NB4 (cell line): ENCODE results near the gene STARD13.

Source experiments
- MYC ChIP-seq: IDR thresholded peaks from 2 replicates; pipeline ENCODE4 v1.6.1; 2011; ENCODE audit warnings: low read depth, low read length
- POLR2A ChIP-seq: IDR thresholded peaks from 2 replicates; pipeline ENCODE4 v1.6.1; 2011; ENCODE audit warnings: mild to moderate bottlenecking; ENCODE audit not compliant: insufficient read length; ENCODE audit errors: extremely low read depth
- TF ChIP-seq, protein P1 (sequence below): IDR thresholded peaks from one replicate; pipeline ENCODE4 v1.5.1; 2012; ENCODE audit warnings: low read depth, low read length

DNA sequence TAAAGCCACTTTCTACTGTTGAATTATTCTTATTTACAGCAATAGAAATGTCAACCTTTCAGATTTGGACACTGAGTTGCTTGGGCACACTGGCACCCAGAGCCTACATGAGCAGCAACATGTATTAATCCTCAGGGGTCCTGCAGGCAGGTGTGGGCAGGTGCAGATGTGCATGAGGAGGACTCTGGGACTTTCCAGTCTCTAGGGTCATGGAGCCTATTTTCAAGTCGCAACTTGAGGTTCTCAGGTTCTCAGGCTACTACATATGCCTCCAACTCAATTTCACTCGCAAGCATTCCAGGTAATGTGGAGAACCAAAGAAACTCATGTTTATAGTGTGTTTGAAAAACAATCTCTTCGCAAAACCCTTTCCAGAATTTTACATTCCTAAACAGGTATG, 73.2 kb downstream of the STARD13 start:
- TF ChIP-seq, protein P1, sequence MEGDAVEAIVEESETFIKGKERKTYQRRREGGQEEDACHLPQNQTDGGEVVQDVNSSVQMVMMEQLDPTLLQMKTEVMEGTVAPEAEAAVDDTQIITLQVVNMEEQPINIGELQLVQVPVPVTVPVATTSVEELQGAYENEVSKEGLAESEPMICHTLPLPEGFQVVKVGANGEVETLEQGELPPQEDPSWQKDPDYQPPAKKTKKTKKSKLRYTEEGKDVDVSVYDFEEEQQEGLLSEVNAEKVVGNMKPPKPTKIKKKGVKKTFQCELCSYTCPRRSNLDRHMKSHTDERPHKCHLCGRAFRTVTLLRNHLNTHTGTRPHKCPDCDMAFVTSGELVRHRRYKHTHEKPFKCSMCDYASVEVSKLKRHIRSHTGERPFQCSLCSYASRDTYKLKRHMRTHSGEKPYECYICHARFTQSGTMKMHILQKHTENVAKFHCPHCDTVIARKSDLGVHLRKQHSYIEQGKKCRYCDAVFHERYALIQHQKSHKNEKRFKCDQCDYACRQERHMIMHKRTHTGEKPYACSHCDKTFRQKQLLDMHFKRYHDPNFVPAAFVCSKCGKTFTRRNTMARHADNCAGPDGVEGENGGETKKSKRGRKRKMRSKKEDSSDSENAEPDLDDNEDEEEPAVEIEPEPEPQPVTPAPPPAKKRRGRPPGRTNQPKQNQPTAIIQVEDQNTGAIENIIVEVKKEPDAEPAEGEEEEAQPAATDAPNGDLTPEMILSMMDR, result no peak
- TF ChIP-seq POLR2A, result no peak
- TF ChIP-seq MYC, result no peak
